Fibroblast of lung (primary cell): ENCODE measurements around the gene OTUB2. TPM values are rescaled to one million over a fixed set of nuclear protein-coding genes. Genes with fewer than 3 reads are reported as not detected.

ENCODE experiments used
- DNase-seq, 2 donors: peaks; one replicate each; pipeline versions ENCODE4 v3.0.0 to v3.0.0-alpha.2; 2010; ENCODE audit warnings: low read depth in 2 of 2
- H2AFZ ChIP-seq: 2 replicates; pipeline ENCODE4 v1.5.1; 2012; ENCODE audit warnings: low read length, control low read depth, inconsistent platforms
- H3K27ac ChIP-seq: 2 replicates; pipeline ENCODE4 v1.5.1; 2011; ENCODE audit warnings: low read length, control low read depth; ENCODE audit not compliant: insufficient read depth
- H3K27me3 ChIP-seq: 2 replicates; pipeline ENCODE4 v1.5.1; 2011; ENCODE audit warnings: mild to moderate bottlenecking, low read length; ENCODE audit not compliant: control insufficient read depth, insufficient read depth
- H3K36me3 ChIP-seq: 2 replicates; pipeline ENCODE4 v1.5.1; 2011; ENCODE audit warnings: low read length; ENCODE audit not compliant: control insufficient read depth, insufficient read depth
- H3K4me1 ChIP-seq: 2 replicates; pipeline ENCODE4 v1.5.1; 2011; ENCODE audit warnings: low read length; ENCODE audit not compliant: control insufficient read depth, insufficient read depth; ENCODE audit errors: extremely low read depth
- H3K4me2 ChIP-seq: 2 replicates; pipeline ENCODE4 v1.5.1; 2011; ENCODE audit warnings: low read length, control low read depth; ENCODE audit not compliant: insufficient read depth; ENCODE audit errors: extremely low read depth
- H3K4me3 ChIP-seq, 4 experiments: fragments of 200-600 bp in 1 of 4; sonication (generic) in 1 of 4; replicated peaks in 1 of 4; 2 replicates each; pipeline ENCODE4 v1.5.1; 2011 to 2016; ENCODE audit warnings: low read length in 4 of 4, low read depth in 3 of 4, mild to moderate bottlenecking in 3 of 4, control low read depth in 2 of 4, inconsistent platforms in 1 of 4, mixed read lengths in 1 of 4; ENCODE audit not compliant: insufficient read depth in 1 of 4; ENCODE audit errors: control extremely low read depth in 1 of 4
- H3K79me2 ChIP-seq: 2 replicates; pipeline ENCODE4 v1.5.1; 2012; ENCODE audit warnings: mild to moderate bottlenecking, low read length, inconsistent platforms; ENCODE audit not compliant: control insufficient read depth, insufficient read depth
- H3K9ac ChIP-seq: 2 replicates; pipeline ENCODE4 v1.5.1; 2011; ENCODE audit warnings: mild to moderate bottlenecking, low read length, control low read depth; ENCODE audit not compliant: insufficient read depth
- H3K9me3 ChIP-seq: 2 replicates; pipeline ENCODE4 v1.5.1; 2012; ENCODE audit warnings: low read depth, low read length; ENCODE audit not compliant: control insufficient read depth, insufficient read depth
- H4K20me1 ChIP-seq: 2 replicates; pipeline ENCODE4 v1.5.1; 2011; ENCODE audit warnings: low read length; ENCODE audit not compliant: control insufficient read depth, insufficient read depth; ENCODE audit errors: extremely low read depth
- CTCF ChIP-seq, 2 donors: IDR thresholded peaks in 1 of 2; conservative IDR thresholded peaks in 1 of 2; 1 replicate in 1 of 2; 2 replicates in 1 of 2; pipeline ENCODE4 v1.5.1; 2011 to 2012; ENCODE audit warnings: low read length in 2 of 2, control low read depth in 1 of 2, inconsistent platforms in 1 of 2, low read depth in 1 of 2, mild to moderate bottlenecking in 1 of 2
- EZH2 ChIP-seq: IDR thresholded peaks from 2 replicates; pipeline ENCODE4 v1.5.1; 2012; ENCODE audit warnings: low read length, control low read depth, mild to moderate bottlenecking; ENCODE audit errors: missing control alignments
- polyA plus RNA-seq, 2 donors: library from polyadenylated mRNA; depleted of rRNA in 1 of 2; stranded (reverse) in 1 of 2; unstranded in 1 of 2; fragments of >200 nt; gene quantifications; 2 replicates each; pipeline ENCODE4 v1.2.1, GENCODE V29; 2011 to 2012; ENCODE audit warnings: missing spikeins in 1 of 2
- total RNA-seq: library from RNA; depleted of rRNA; stranded (reverse); fragments of >200 nt; gene quantifications from 2 replicates; pipeline ENCODE4 v1.2.1, GENCODE V29; 2014

OTUB2 gene
- total and polyA plus RNA-seq, 2 donors (not counting 1 experiment from before 2014, with no cell fraction given), result 1.3 to 2.3 TPM

- Histone ChIP-seq H3K36me3 (peaks cover 28% of the 10 kb centered on the region), H4K20me1 (no peaks in the 10 kb centered on the region), H3K9me3 (no peaks in the 10 kb centered on the region), H3K27ac (no peak overlapping the region), H3K9ac (no peak overlapping the region), H3K4me3 (no peak overlapping the region), H3K4me1 (peaks cover 18% of the 10 kb centered on the region), H2AFZ (no peak overlapping the region), H3K4me2 (no peak overlapping the region), H3K27me3 (no peaks in the 10 kb centered on the region), H3K79me2 (no peaks in the 10 kb centered on the region)
- TF ChIP-seq EZH2, result no peak
- no peak for TF ChIP-seq CTCF (conservative IDR thresholded peaks at IDR 0.05 in 1 of 2, IDR thresholded peaks at IDR 0.05 in 1 of 2; ENCODE audit: low read depth in 1 of 2, low read length in 2 of 2)
- DNase-seq, result no peak
These were observed 20.6 kb downstream of the OTUB2 start for GRCh38 chr14:94046696-94047250.

GRCh38 chr14:94047581-94047980, 21.4 kb downstream of the OTUB2 start:
- Histone ChIP-seq H2AFZ (no peak overlapping the region), H3K4me3 (no peak overlapping the region), H4K20me1 (no peaks in the 10 kb centered on the region), H3K79me2 (no peaks in the 10 kb centered on the region), H3K9ac (no peak overlapping the region), H3K27me3 (no peaks in the 10 kb centered on the region), H3K27ac (no peak overlapping the region), H3K36me3 (peaks cover 30% of the 10 kb centered on the region), H3K9me3 (no peaks in the 10 kb centered on the region), H3K4me2 (no peak overlapping the region), H3K4me1 (peaks cover 10% of the 10 kb centered on the region)
- TF ChIP-seq CTCF (conservative IDR thresholded peaks at IDR 0.05 in 1 of 2, IDR thresholded peaks at IDR 0.05 in 1 of 2; ENCODE audit: low read depth in 1 of 2, low read length in 2 of 2) (no peak), EZH2 (no peak)
- DNase-seq, result no peak

- Histone ChIP-seq H2AFZ (no peak overlapping the region), H3K4me1 (no peaks in the 10 kb centered on the region), H4K20me1 (no peaks in the 10 kb centered on the region), H3K79me2 (no peaks in the 10 kb centered on the region), H3K27me3 (no peaks in the 10 kb centered on the region), H3K9ac (no peak overlapping the region), H3K4me3 (no peak overlapping the region), H3K9me3 (no peaks in the 10 kb centered on the region), H3K36me3 (peaks cover 29% of the 10 kb centered on the region), H3K27ac (no peak overlapping the region), H3K4me2 (no peak overlapping the region)
- DNase-seq, result no peak
- TF ChIP-seq CTCF (conservative IDR thresholded peaks at IDR 0.05 in 1 of 2, IDR thresholded peaks at IDR 0.05 in 1 of 2; ENCODE audit: low read depth in 1 of 2, low read length in 2 of 2), result no peak
- TF ChIP-seq EZH2, result no peak
These were observed 22.8 kb downstream of the OTUB2 start for GRCh38 chr14:94048691-94049624.
